HG03066 (cell line): ENCODE data around the gene MAGEL2.

Experiments
- ATAC-seq: cut with Tn5 transposase; IDR thresholded peaks from one replicate; pipeline ENCODE4 v1.9.1; 2021; ENCODE audit warnings: low read depth; ENCODE audit not compliant: unreplicated experiment

MAGEL2 gene

DNA sequence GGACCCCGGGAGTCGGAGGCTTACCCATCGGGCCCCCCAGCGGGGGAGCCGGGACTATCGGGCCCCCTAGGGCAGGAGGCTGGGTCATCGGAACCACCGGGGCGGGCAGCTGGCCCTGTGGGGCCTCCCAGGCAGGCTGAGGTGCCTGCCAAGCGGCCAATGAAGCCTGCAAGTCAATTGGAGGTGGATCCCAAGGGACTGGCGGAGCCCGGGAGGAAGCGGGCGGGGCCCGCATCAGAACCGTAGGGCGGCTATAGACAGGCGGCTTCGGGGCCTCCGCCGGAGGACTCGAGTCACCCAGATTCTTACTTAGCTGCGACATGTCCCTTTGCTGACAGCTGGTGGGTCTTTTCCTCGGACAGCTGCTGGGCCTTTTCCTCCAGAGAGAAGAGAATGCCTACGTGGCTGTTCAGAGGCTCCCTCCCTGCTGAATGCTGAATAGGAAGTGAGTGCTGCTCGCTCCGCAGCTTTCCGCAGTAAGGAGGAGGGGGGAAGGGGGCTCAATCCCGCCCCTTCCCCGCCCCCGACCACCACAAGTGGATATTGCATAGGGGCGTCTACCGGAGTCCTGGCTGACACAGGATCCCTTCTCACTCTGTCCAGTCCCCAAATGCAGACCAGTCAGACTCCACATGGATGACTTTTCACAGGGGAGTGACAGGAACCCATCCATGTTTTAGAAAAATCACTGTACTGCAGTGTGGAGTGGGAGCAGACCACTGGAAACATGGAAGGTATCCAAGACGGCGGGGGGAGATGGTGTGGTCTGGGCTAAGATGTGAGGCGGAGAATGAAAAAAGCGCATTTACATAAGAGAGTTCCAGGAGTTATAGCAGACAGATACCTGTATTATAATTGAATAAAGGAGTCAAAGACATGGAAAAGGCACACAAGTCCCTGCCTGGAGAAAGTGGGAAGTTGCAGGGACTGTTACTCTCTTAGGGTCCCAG, at the start of gene MAGEL2:
Gene MAGEL2 (minus strand): TSS at position 447 of the 950 bp plus-strand sequence. CDS start 125 bp downstream, at position 322.
- no peak for ATAC-seq

GRCh38 chr15:23695282-23695681, 47.6 kb upstream of the MAGEL2 start:
- ATAC-seq: no peak

- ATAC-seq: no peak
Measured at GRCh38 chr15:23694592-23694991, 46.9 kb upstream of the MAGEL2 start.

DNA sequence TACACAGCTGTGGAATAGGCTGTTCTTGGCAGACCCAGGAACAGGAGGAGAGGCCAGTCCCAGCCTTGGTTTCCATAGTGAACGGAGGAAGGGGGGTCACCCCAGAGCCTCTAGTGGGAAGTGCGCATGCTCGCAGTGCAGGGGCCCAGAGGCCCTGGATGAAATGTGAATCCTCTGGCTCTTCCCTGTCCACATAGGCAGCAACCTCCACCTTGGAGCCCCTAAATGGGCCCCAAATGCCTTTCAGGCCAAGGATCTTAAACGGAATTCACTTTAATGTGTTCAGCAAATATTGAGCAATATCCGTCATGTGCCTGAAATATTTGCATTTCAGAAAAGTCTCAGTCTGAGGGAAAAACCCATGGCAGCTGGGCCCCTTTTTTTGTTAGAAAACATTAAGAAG, 42.8 kb upstream of the MAGEL2 start:
- no peak for ATAC-seq

DNA sequence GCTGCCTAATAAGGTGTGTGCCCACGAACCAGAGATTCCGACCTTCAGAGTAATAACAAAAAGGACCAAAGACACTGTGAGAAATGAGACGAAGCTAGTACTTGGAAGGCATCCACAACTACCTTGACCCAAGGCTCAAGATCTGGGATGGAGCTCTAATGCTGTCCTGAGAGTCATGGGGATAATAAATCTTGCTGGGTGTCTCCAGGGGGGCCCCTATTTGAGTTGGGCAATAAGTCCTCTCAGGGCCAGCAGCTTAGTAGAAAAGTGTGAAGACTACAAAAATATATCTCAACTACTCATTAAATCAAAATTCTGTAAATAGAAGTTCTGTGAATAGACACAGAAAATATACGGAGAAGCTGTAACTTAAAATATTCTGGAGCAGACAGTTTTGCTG, 42.3 kb upstream of the MAGEL2 start:
- no peak for ATAC-seq

DNA sequence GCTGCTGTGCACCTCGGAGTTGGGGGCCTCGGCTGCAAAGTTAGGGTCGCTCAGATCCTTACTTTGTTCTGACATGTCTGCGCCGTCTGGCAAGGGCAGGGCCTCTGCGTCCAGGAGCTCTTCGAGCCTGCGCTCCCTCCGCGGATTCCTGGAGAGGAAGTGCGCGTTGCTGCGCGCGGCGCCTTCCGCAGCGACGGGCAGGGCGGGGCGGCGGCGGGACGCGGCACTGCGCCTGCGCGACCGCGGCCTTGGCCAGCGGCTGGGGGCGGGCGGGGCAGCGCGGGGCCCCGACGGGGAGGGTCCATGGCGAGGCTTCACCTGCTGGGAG, 39.4 kb upstream of the MAGEL2 start, which contains the start of gene NDN:
Gene NDN (minus strand): TSS at position 163 of the 328 bp plus-strand sequence. CDS start 88 bp downstream, at position 75.
- no peak for ATAC-seq

DNA sequence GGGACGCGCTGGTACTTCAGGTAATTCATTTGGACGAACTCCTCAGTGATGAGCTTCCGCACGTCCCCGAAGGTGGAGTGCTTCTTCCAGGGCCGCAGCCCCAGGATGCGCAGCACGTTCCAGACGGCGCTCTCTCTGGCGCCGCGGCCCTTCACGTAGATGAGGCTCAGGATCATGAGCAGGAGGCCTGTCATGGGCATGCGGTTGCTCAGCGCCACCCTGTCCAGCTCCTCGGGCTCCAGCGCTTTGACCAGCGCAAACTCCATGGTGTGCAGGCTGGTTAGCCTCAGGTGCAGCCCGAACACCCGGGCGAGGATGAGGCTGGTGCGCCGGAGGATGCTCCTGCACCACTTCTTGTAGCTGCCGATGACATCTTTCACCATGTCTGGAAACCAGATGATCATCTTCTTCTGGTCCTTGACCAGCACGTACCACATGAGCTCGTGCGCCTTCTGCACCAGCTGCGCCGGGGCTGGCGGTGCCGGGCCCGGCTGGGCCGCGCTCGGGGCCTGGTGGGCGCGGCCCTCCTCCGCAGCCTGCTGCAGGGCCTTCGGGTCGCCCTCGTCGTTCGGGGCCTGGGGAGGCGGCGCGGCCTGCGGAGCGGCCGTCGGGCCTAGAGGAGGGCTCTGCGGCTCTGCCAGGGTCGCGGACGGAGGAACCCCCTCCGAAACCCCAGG, 38.9 kb upstream of the MAGEL2 start:
- ATAC-seq: no peak

- no peak for ATAC-seq
Measured at GRCh38 chr15:23671481-23671880, 23.8 kb upstream of the MAGEL2 start.

DNA sequence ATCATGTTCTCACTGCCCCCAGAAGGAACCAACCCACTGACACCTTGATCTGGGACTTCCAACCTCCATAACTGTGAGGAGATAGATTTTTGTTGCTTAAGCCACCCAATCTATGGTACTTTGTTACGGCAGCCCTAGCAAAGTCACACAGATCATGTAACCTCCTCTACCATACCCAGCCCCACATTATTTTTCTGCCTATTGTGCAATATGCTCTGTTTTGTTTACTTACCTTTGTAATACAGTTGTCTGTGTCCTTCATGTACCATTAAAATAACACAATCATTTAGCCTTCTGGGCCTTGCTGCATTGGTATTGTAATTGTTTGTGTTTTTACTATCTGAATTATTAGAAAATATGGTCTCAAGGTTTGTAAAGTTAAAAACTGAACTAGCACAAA, 23.3 kb upstream of the MAGEL2 start:
- ATAC-seq: no peak

- no peak for ATAC-seq
Measured at GRCh38 chr15:23663232-23663631, 15.6 kb upstream of the MAGEL2 start.

- ATAC-seq: no peak
Measured at GRCh38 chr15:23648920-23649515, 1.4 kb upstream of the MAGEL2 start.

GRCh38 chr15:23647001-23647295, 719 bp downstream of the MAGEL2 start:
- ATAC-seq: no peak

DNA sequence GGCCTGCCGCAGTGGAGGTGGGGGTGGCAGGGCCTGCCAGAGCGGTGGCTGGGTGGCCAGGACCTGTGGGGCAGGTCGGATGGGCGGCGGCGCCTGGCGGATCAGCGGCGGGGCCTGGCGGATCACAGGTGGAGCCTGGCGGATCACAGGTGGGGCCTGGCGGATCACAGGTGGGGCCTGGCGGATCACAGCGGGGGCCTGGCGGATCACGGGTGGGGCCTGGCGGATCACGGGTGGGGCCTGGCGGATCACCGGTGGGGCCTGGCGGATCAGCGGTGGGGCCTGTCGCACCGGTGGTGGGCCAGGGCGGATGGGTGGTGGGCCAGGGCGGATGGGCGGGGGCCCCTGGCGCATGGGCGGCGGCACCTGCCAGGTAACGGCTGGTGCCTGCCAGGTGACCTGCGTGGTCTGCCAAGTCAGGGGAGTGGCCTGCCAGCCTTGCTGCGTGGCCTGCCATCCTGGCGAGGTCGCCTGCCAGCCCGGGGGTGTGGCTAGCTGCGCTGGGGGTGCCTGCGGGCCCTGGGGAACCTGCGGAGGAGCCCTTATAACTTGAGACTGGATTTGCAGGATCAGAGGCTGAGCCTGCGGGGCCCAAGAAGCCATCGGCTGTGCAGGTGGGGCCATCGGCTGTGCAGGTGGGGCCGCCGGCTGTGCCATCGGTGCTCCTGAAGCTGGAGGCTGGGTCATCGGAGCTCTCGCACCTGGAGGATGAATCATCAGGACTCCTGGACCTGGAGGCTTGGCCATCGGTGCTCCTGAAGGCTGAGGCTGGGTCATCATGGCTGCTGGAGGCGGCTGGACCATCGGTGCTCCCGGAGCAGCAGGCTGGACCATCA, 1.3 kb downstream of the MAGEL2 start:
- no peak for ATAC-seq

DNA sequence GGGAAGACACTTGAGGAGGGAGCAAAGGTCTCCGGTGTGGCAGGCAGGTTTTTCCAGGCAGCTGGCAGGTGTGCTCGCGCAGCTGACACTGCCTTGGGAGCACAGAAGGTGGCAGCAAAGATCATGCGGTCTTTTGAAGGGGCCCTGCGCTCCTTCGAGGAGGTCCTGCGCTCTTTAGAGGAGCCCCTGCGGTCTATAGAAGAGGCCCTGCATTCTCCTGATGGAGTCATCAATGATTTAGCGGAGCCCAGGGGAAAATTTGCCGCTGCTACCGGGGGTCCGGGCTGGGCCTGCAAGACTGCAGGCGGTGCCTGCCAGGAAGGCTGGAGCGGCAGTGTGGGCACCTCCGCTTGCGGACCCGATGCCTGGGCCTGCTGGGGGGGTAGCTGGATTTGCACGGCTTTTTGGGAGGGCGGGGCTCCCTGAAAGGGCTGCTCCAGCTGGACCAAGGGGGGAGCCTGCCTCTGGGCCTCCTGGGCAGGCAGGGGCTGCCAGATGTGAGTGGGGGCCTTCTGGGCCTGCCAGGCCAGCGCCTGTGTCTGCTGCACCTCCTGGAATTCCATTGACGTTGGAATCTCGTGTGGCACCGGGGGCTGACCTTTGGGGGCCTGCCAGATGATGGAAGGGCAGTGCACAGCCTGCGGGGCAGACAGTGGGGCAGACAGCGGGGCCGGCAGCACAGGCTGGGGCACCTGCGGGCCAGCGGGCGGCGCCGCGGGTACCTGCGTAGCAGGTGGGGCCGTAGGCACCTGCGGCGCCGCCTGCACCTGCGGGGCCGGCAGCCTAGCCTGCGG, 2.1 kb downstream of the MAGEL2 start:
- ATAC-seq: no peak

GRCh38 chr15:23644829-23645228, 2.8 kb downstream of the MAGEL2 start:
- no peak for ATAC-seq

DNA sequence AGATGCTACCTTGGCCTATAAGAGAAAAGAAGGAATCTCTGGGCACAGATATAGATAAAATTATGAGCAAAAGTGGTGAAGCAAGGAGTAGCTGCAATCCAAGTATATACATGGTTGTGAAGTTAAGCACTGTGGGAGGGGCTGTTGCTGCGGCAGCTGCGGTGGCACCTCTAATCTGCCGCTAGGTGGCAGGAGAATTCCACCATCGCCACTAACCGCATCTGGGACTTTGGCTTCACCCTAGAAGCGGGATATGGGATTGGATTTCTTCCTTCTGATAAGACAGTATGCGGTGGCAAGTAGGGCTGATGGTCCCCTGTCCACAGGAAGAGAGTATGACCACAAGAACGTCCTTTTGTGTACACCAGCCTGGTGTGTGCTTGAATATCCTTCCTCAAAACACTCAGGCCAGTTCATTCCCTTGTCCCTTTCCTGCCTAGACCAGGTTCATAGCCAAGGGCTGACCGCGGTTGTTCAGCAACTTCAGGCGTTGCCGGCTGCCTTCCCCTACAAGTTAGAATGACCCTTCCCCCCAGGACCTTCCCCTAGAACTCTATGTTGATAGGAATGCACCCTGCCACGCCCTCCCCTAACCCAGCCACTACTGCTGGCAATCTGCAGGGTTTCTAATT, 5.1 kb downstream of the MAGEL2 start:
- ATAC-seq: no peak

- no peak for ATAC-seq
Measured at GRCh38 chr15:23634181-23634580, 13.5 kb downstream of the MAGEL2 start.

- ATAC-seq: no peak
Measured at GRCh38 chr15:23629234-23629805, 18.3 kb downstream of the MAGEL2 start.

DNA sequence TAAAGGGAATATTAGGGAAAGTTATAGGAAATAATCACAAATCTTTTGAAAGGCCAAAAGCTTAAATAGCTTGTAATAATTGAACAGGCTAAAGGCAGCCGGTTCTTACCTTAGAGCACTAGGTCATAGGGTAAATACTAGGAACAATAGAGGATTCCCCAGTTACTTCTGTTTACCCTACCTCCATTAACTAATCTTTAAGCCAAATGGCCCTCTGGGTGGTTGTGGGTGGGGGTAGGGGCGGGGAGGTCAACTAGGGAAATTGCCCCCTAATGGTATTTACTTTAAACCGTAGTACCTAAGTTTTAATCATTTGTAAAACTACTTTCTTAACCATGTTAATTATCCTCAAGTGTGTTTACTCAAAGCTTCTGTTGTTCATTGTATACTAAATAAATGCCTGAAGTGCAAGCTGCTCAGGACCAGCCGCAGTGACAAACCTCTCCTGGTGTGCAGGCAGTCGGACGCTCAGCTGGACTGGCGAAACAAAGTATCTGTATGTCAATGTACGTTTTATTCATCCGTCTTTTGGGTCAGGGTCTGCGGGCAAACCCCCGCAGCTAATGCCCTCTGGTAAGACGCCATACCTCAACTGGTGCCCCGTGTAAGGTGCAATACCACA, 18.9 kb downstream of the MAGEL2 start:
- ATAC-seq: no peak
